ENCODE measurements around the gene FBXL15.

The FBXL15 gene

GRCh38 chr10:102420714-102421506 is at the start of gene FBXL15:
TSS of gene FBXL15 (plus strand) at chr10:102420836. CDS start at chr10:102421130, 294 bp downstream.
- DNase-seq, result peak; percentile 76 to 87

- DNase-seq, result no peak
These were observed 49.3 kb upstream of the FBXL15 start for GRCh38 chr10:102371295-102371694.

- peak in 1 of 2 experiments; percentile 9 for DNase-seq
These were observed 45.4 kb upstream of the FBXL15 start for GRCh38 chr10:102375250-102375649.

GRCh38 chr10:102375867-102376266 is 44.8 kb upstream of the FBXL15 start:
- no peak for DNase-seq

GRCh38 chr10:102376901-102377300 is 43.7 kb upstream of the FBXL15 start:
- no peak for DNase-seq

- no peak for DNase-seq
These were observed 41.3 kb upstream of the FBXL15 start for GRCh38 chr10:102379383-102379782.

GRCh38 chr10:102381983-102382382 is 38.7 kb upstream of the FBXL15 start:
- no peak for DNase-seq

- DNase-seq, result no peak
These were observed 37.8 kb upstream of the FBXL15 start for GRCh38 chr10:102382871-102383270.

- DNase-seq, result no peak
These were observed 36.6 kb upstream of the FBXL15 start for GRCh38 chr10:102384053-102384452.

- no peak for DNase-seq
These were observed 35.8 kb upstream of the FBXL15 start for GRCh38 chr10:102384606-102385429.

GRCh38 chr10:102389894-102390293 is 30.7 kb upstream of the FBXL15 start:
- no peak for DNase-seq

- DNase-seq, result no peak
These were observed 28.3 kb upstream of the FBXL15 start for GRCh38 chr10:102392306-102392705.

GRCh38 chr10:102393411-102394078 is 27.1 kb upstream of the FBXL15 start:
- DNase-seq, result no peak

GRCh38 chr10:102394079-102394800 is 26.4 kb upstream of the FBXL15 start:
- DNase-seq, result peak in 1 of 2 experiments; percentile 44

- no peak for DNase-seq
These were observed 25.7 kb upstream of the FBXL15 start for GRCh38 chr10:102394801-102395399.

GRCh38 chr10:102395400-102396316 is 25.0 kb upstream of the FBXL15 start, which contains the start of gene NFKB2:
TSS of gene NFKB2 (plus strand) at chr10:102395705. CDS start at chr10:102395960, 255 bp downstream.
- DNase-seq, result peak in 1 of 2 experiments; percentile 36

GRCh38 chr10:102396317-102396650 is 24.4 kb upstream of the FBXL15 start:
- no peak for DNase-seq

GRCh38 chr10:102396730-102397151 is 23.9 kb upstream of the FBXL15 start:
- no peak for DNase-seq

GRCh38 chr10:102397222-102398171 is 23.1 kb upstream of the FBXL15 start:
- DNase-seq, result no peak
